Astrocyte (in vitro differentiated cells and primary cell): ENCODE data around the gene CCNYL1.

Experiments used
- EZH2 ChIP-seq: IDR thresholded peaks from 2 replicates; pipeline ENCODE4 v1.6.1; 2012; ENCODE audit warnings: mild to moderate bottlenecking, low read length, inconsistent platforms; ENCODE audit not compliant: insufficient read depth
- TF ChIP-seq, protein P1 (sequence below): IDR thresholded peaks from 2 replicates; pipeline ENCODE4 v1.5.1; 2011; ENCODE audit warnings: low read depth, mild to moderate bottlenecking, inconsistent platforms, low read length, moderate library complexity; ENCODE audit not compliant: insufficient read depth

- TF ChIP-seq, protein P1, sequence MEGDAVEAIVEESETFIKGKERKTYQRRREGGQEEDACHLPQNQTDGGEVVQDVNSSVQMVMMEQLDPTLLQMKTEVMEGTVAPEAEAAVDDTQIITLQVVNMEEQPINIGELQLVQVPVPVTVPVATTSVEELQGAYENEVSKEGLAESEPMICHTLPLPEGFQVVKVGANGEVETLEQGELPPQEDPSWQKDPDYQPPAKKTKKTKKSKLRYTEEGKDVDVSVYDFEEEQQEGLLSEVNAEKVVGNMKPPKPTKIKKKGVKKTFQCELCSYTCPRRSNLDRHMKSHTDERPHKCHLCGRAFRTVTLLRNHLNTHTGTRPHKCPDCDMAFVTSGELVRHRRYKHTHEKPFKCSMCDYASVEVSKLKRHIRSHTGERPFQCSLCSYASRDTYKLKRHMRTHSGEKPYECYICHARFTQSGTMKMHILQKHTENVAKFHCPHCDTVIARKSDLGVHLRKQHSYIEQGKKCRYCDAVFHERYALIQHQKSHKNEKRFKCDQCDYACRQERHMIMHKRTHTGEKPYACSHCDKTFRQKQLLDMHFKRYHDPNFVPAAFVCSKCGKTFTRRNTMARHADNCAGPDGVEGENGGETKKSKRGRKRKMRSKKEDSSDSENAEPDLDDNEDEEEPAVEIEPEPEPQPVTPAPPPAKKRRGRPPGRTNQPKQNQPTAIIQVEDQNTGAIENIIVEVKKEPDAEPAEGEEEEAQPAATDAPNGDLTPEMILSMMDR: no peak
- no peak for TF ChIP-seq EZH2
Measured at GRCh38 chr2:207768168-207768865, 56.9 kb downstream of the CCNYL1 start.
